Measurements from ENCODE around the gene NCS1.
A peak's percentile ranks its signal among the peaks of the same experiment; 100 is the strongest.
"Not testable (repeated sequence)": the region's sequence is repeated elsewhere in the genome, so short reads cannot be mapped to it uniquely, and the experiment has no call there.

NCS1 gene

DNA sequence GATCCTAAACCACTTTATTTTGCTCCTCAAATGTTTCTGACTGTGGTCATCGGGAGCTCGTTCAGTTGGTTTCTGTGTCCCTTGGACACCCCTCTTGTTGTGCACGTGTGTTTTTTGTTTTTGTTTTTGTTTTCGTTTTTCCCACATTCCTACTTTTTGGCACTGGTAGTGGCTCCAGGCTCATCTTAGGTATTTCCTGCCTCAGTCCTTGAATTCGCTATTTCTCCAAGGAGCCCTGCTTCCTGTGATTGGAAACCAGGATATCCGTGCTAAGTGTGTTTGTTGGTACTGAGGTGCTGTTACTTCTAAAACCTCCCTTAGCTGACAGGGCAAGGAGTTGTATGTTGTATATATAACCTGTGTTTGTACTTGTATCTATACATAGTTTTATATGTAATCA, 99.3 kb downstream of the NCS1 start:
- TF ChIP-seq, protein P1, sequence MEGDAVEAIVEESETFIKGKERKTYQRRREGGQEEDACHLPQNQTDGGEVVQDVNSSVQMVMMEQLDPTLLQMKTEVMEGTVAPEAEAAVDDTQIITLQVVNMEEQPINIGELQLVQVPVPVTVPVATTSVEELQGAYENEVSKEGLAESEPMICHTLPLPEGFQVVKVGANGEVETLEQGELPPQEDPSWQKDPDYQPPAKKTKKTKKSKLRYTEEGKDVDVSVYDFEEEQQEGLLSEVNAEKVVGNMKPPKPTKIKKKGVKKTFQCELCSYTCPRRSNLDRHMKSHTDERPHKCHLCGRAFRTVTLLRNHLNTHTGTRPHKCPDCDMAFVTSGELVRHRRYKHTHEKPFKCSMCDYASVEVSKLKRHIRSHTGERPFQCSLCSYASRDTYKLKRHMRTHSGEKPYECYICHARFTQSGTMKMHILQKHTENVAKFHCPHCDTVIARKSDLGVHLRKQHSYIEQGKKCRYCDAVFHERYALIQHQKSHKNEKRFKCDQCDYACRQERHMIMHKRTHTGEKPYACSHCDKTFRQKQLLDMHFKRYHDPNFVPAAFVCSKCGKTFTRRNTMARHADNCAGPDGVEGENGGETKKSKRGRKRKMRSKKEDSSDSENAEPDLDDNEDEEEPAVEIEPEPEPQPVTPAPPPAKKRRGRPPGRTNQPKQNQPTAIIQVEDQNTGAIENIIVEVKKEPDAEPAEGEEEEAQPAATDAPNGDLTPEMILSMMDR (IDR thresholded peaks at IDR 0.05; ENCODE audit: low read depth, low read length) = no peak

DNA sequence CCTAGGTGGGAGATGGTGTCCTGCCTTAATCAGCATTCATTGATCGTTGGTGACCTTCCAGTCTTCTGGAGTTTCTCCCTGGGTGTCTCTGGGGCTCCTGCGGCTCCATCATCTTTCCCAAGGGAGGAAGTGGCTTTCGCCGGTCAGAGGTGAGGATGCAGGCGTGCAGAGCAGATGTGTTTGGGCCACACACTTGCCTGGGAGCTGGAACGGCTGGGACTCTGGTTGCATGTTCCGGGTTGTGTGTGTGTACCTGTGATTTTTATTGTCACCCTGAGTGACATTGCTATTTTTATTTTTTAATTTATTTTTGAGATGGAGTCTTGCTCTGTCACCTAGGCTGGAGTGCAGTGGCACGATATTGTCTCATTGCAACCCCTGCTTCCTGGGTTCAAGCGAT, 103.0 kb downstream of the NCS1 start:
- in situ Hi-C loops (cut with HindIII; ENCODE audit: low sequenced_read_pairs) = no loop called here
- TF ChIP-seq, protein P1 (IDR thresholded peaks at IDR 0.05; ENCODE audit: low read depth, low read length) = no peak
- no peak for DNase-seq (ENCODE audit: low read depth, low spot score)
- no peak overlapping the region for H3K4me3 ChIP-seq (ENCODE audit: low read depth, low read length)

More for the DNA sequence above, 99.3 kb downstream of the NCS1 start:
- in situ Hi-C loops (cut with HindIII; ENCODE audit: low sequenced_read_pairs) = no loop called here
- no peak overlapping the region for H3K4me3 ChIP-seq (ENCODE audit: low read depth, low read length)
- DNase-seq (ENCODE audit: low read depth, low spot score) = no peak

DNA sequence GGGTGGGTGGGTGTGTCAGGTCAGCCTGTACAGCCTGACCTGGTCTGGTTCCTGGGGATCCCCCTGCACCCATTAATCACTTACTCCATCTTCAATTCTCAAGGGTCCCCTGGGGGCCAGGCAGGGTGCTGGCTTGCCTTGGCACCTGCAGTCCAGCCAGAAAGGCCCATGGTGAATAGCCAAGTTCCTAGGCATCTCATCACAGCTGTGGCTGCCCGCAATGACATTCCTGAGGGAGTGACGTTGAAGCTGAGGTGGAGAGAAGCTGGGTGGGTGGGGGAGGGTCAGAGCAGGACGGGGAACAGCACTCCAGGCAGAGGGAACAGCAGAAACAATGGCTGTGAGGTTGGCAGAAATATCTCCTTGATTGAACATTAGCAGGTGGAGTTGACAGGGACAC, 103.9 kb downstream of the NCS1 start:
- TF ChIP-seq, protein P1 (IDR thresholded peaks at IDR 0.05; ENCODE audit: low read depth, low read length) = no peak
- DNase-seq (ENCODE audit: low read depth, low spot score) = peak; percentile 74
- H3K4me3 ChIP-seq (ENCODE audit: low read depth, low read length) = no peak overlapping the region
- in situ Hi-C loops (cut with HindIII; ENCODE audit: low sequenced_read_pairs) = no loop called here

DNA sequence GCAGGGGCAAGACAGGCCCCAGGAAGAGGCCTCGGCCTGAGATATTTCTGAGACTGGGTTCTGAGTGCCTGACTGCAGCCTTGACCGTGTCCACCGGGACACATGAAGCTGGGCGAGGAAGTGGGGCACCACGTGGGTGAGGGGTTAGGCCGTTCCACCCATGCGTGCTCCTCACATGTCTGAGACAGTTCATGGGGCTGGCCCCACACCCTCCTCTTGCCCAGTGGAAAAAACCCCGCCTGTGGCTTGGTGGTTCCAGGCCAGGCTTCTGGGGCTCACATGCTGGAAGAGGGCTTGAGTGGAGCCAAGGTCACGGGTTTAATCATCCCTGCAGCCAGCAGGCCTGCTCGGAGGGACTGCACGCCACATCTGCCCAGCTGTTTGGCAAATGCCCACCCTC, 104.8 kb downstream of the NCS1 start:
- in situ Hi-C loops (cut with HindIII; ENCODE audit: low sequenced_read_pairs) = no loop called here
- no peak overlapping the region for H3K4me3 ChIP-seq (ENCODE audit: low read depth, low read length)
- TF ChIP-seq, protein P1 (IDR thresholded peaks at IDR 0.05; ENCODE audit: low read depth, low read length) = no peak
- no peak for DNase-seq (ENCODE audit: low read depth, low spot score)

DNA sequence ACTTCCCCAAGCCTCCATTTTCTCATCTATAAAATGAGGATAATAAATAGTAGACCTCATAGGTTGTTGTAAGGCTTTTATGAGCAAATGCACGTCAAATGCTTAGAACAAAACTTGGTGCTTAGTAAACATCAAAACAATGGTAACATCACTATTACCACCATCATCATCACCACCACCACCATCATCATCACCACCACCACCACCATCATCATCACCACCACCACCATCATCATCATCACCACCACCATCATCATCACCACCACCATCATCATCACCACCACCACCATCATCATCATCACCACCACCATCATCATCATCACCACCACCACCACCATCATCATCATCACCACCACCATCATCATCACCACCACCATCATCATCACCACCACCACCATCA, 105.3 kb downstream of the NCS1 start:
- in situ Hi-C loops (cut with HindIII; ENCODE audit: low sequenced_read_pairs); DNase-seq (ENCODE audit: low read depth, low spot score); H3K4me3 ChIP-seq (ENCODE audit: low read depth, low read length): not testable (repeated sequence)

DNA sequence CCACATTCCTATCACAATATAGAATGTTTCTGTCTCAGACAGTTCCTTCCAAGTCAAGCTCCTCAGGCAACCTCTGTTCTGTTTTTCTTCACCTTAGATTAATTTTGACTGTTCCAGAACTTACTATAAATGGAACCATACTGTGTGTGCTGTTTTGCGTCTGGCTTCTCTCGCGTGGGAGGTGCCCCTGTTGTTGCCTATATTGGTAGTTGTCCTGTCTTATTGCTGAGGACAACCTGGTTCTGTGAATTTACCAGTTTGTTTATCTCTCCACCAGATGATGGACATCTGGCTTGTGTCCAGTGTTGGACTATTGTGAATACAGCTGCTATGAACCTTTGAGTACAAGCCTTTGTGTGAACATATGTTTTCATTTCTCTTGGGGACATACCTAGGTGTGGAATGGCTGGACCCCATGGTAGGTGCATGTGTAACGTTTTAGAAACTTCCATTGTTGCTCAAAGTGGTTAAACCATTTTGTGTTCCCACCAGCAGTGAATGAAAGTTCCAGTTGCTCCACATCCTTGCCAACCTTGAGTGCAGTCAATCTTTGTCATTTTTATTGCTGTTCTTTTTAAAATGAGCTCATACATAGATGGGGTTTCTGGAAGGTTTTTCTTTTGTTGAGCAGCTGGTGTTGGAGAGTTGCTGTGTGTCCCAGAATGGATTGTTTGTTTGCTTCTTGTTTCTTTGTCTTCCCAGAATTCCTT, 111.5 kb downstream of the NCS1 start:
- TF ChIP-seq, protein P1 (IDR thresholded peaks at IDR 0.05; ENCODE audit: low read depth, low read length) = no peak
- no peak for DNase-seq (ENCODE audit: low read depth, low spot score)
- in situ Hi-C loops (cut with HindIII; ENCODE audit: low sequenced_read_pairs) = no loop called here
- H3K4me3 ChIP-seq (ENCODE audit: low read depth, low read length) = no peak overlapping the region

DNA sequence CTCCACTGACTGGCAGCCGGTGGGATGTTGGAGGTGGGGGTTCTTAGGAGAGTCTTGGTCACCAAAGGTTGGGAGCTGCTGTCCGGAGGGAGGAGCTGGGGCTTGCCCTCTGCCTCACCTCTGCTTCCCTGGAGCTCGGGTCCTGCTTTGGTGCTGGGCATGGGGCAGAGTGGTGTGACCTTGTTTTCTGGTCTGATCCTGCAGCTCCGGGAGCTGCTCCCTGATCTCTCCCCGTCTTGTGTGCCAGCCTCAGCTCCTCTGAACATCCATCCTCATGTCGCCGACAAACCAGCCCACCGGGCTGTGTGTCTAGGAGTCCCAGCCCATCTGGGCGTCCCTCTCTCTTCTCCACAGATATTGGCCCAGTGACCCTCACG, 112.0 kb downstream of the NCS1 start:
- in situ Hi-C loops (cut with HindIII; ENCODE audit: low sequenced_read_pairs) = no loop called here
- no peak for DNase-seq (ENCODE audit: low read depth, low spot score)
- H3K4me3 ChIP-seq (ENCODE audit: low read depth, low read length) = no peak overlapping the region
- TF ChIP-seq, protein P1 (IDR thresholded peaks at IDR 0.05; ENCODE audit: low read depth, low read length) = no peak

Measured in astrocyte of the spinal cord (primary cell).